Adrenal gland (tissue), 19 donors: ENCODE data around the gene TRIM63. TPM values are rescaled to one million over a fixed set of nuclear protein-coding genes. Genes with fewer than 3 reads are reported as not detected.

Source experiments
- DNase-seq, 7 donors: peaks; one replicate each; pipeline ENCODE4 v3.0.0-alpha.2; 2019 to 2020
- H3K27ac ChIP-seq, 5 donors: fragments of 200-600 bp; sonication (generic) in 4 of 5; 1 replicate in 3 of 5; 2 replicates in 2 of 5; pipeline versions ENCODE4 v1.5.1 to v1.8.0; 2016 to 2020; ENCODE audit warnings: mild to moderate bottlenecking in 1 of 5
- H3K27me3 ChIP-seq: fragments of 200-600 bp; 2 replicates; pipeline ENCODE4 v1.8.0; 2021
- H3K36me3 ChIP-seq, 2 donors: fragments of 200-600 bp; replicated peaks in 1 of 2; 1 replicate in 1 of 2; 2 replicates in 1 of 2; pipeline versions ENCODE4 v1.5.1 to v1.8.0; 2018 to 2022
- H3K4me1 ChIP-seq, 2 donors: fragments of 200-600 bp; replicated peaks in 1 of 2; 1 replicate in 1 of 2; 2 replicates in 1 of 2; pipeline versions ENCODE4 v1.5.1 to v1.8.0; 2018 to 2021
- H3K4me3 ChIP-seq, 4 donors: fragments of 200-600 bp; sonication (generic) in 3 of 4; one replicate each; pipeline ENCODE4 v1.5.1; 2016 to 2018
- H3K9me3 ChIP-seq, 3 donors: fragments of 200-600 bp; sonication (generic) in 1 of 3; replicated peaks in 1 of 3; 1 replicate in 2 of 3; 2 replicates in 1 of 3; pipeline versions ENCODE4 v1.5.1 to v1.8.0; 2016 to 2021
- POLR2A ChIP-seq, 2 donors: fragments of 450-650 bp; IDR thresholded peaks; one replicate each; pipeline ENCODE4 v1.6.1; 2017; ENCODE audit warnings: antibody characterized with exemption in 2 of 2, mild to moderate bottlenecking in 2 of 2, moderate library complexity in 1 of 2
- WGBS, 4 donors: extraction: QIAGEN DNeasy Blood & Tissue Kit in 2 of 4; methylation state at CpG; one replicate each; pipeline versions ENCODE4 v1.1.5 to v1.1.7; 2013 to 2017; 5-methylcytosine and 5-hydroxymethylcytosine counted together
- intact Hi-C, 2 donors: fragments of 100-400 bp; cut with DNase I; formaldehyde crosslinking; loops; one replicate each; pipeline versions ENCODE4 v1.14.1 to v1.15.0; 2022 to 2023
- long read RNA-seq, 10 donors: library from polyadenylated mRNA in 3 of 10; unstranded in 2 of 10; stranded (forward) in 1 of 10; transcript quantifications; one replicate each; pipeline ENCODE4 v2.0.0 and lab custom pipeline, GENCODE V29; 2021 to 2026
- polyA plus RNA-seq, 3 donors: library from polyadenylated mRNA; stranded (reverse); fragments of 200-250 nt in 2 of 3; fragments of 350-450 nt in 1 of 3; fragmentation: Illumina TruSeq in 1 of 3; extraction: RNeasy Lipid Tissue Mini Kit (QIAGEN cat#74804) in 1 of 3; gene quantifications; one replicate each; pipeline ENCODE4 v1.2.3, GENCODE V29; 2013 to 2014
- total RNA-seq, 9 donors: library from RNA; depleted of rRNA in 4 of 9; stranded (reverse); fragments of >200 nt in 4 of 9; fragments of 120-200 nt in 1 of 9; fragmentation: NEBNext Ultra II Directional in 1 of 9; extraction: Animal tissue kit (Norgen Biotek cat#: 25700) in 1 of 9; gene quantifications; one replicate each; pipeline versions ENCODE4 v1.1.0 to v1.2.4, GENCODE V29; 2013 to 2023
- TF ChIP-seq, protein P1 (sequence below), 6 experiments: fragments of 450-650 bp in 4 of 6; fragments of 200-600 bp in 2 of 6; sonication (generic) in 1 of 6; IDR thresholded peaks; 1 replicate in 5 of 6; 2 replicates in 1 of 6; pipeline versions ENCODE4 v1.5.1 to v1.8.0; 2016 to 2021; ENCODE audit warnings: antibody characterized with exemption in 6 of 6, mild to moderate bottlenecking in 2 of 6, moderate library complexity in 1 of 6
- donor health status: healthy with polysubstance abuse.
- donor health status: Bipolar disorder and iron deficiency.
- donor health status: DM: yes; HTN: yes; CAD: no.
- donor health status: DM: no; HTN: no; CAD: no.
- donor health status: DM: no; HTN: no; CAD: no.
- donor health status: DM: yes; HTN: yes; CAD: no.

The TRIM63 gene
- 1 to 10 TPM in 1 of 9 donors, under 1 TPM in 2, not detected in 6; 0.06 to 4.6 (median 0.18) TPM for total RNA-seq
- under 1 TPM in 2 of 3 donors, not detected in 1; 0.16 to 0.24 TPM for polyA plus RNA-seq
- long read RNA-seq, donor 1: 0 reads
- long read RNA-seq, donor 2: 0 reads
- long read RNA-seq, donor 3: 0 reads
- long read RNA-seq, donor 4: 0 reads
- long read RNA-seq, donor 5: 0 reads
- long read RNA-seq, donor 6: 0 reads
- long read RNA-seq, donor 7: 0 reads
- long read RNA-seq, donor 8: 0 reads
- long read RNA-seq, donor 9: 0 reads
- long read RNA-seq, donor 10: 0 reads

DNA sequence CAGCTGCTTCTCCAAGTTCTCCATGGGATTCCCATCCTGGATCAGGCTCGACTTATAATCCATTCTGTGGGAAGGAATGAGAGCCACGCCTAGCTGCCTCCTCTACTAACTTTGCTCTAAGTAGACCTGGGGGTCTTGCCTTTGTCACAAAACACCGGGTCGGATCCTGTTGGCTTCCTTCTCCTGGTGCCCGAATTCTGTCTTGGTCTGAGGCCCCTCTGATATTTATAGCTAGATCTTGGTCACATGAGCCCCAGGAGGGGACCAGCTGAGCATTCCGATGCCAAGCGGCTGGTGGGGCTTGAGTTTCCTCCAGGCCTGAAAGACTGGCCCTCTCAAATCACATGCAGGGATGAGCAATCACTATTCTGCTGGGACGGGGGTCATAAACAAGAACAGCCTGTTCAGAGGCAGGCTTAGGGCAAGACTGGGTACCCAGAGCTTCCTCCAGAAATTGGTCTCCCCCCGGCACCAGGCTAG lies at the start of gene TRIM63:
TSS of gene TRIM63 (minus strand) at position 199 of the 480 bp plus-strand sequence. CDS start at position 63, 136 bp downstream.
- H3K4me3 ChIP-seq: no peak within 1 kb of the TSS

GRCh38 chr1:26114165-26114927 lies 46.9 kb upstream of the TRIM63 start:
- DNase-seq: no peak
- TF ChIP-seq POLR2A (IDR thresholded peaks at IDR 0.05): no peak
- TF ChIP-seq, protein P1, sequence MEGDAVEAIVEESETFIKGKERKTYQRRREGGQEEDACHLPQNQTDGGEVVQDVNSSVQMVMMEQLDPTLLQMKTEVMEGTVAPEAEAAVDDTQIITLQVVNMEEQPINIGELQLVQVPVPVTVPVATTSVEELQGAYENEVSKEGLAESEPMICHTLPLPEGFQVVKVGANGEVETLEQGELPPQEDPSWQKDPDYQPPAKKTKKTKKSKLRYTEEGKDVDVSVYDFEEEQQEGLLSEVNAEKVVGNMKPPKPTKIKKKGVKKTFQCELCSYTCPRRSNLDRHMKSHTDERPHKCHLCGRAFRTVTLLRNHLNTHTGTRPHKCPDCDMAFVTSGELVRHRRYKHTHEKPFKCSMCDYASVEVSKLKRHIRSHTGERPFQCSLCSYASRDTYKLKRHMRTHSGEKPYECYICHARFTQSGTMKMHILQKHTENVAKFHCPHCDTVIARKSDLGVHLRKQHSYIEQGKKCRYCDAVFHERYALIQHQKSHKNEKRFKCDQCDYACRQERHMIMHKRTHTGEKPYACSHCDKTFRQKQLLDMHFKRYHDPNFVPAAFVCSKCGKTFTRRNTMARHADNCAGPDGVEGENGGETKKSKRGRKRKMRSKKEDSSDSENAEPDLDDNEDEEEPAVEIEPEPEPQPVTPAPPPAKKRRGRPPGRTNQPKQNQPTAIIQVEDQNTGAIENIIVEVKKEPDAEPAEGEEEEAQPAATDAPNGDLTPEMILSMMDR (IDR thresholded peaks at IDR 0.05): no peak
- Histone ChIP-seq H3K36me3 (peaks cover 0 to 36% of the 10 kb centered on the region in 2 donors), H3K27ac (no peak overlapping the region), H3K9me3 (no peaks in the 10 kb centered on the region), H3K4me1 (peaks cover 0 to 21% of the 10 kb centered on the region in 2 donors), H3K27me3 (no peaks in the 10 kb centered on the region), H3K4me3 (no peak overlapping the region)
- WGBS, 4 donors: 74 to 80% (median 78%) methylated on average over 12 of the region's 12 CpGs
- intact Hi-C loops: no loop called here

More for the DNA sequence above, at the start of gene TRIM63:
- Histone ChIP-seq H3K27ac (no peak within 1 kb of the TSS), H3K4me1 (no peaks in the 10 kb centered on the region), H3K27me3 (peaks cover 24% of the 10 kb centered on the region), H3K9me3 (no peaks in the 10 kb centered on the region), H3K36me3 (no peaks in the 10 kb centered on the region)
- intact Hi-C loops: no loop called here
- DNase-seq: no peak
- TF ChIP-seq, protein P1 (IDR thresholded peaks at IDR 0.05): no peak
- no peak for TF ChIP-seq POLR2A (IDR thresholded peaks at IDR 0.05)
- WGBS, 4 donors: 61 to 75% (median 69%) methylated on average over 6 to 9 of the region's 9 CpGs

GRCh38 chr1:26112407-26112775 lies 45.0 kb upstream of the TRIM63 start:
- peaks cover 0 to 20% of the 10 kb centered on the region in 2 donors for H3K36me3 ChIP-seq
- peak overlapping the region; percentile 83 to 94 (median 90) for H3K4me3 ChIP-seq
- WGBS, 4 donors: 2 to 6% (median 3%) methylated on average over 7 to 9 of the region's 9 CpGs
- DNase-seq: peak in 1 of 7 donors; percentile 28
- H3K27ac ChIP-seq: peak overlapping the region; percentile 86 to 99 (median 94)
- intact Hi-C loops: no loop called here
- H3K9me3 ChIP-seq: no peaks in the 10 kb centered on the region
- peaks cover 0 to 21% of the 10 kb centered on the region in 2 donors for H3K4me1 ChIP-seq
- TF ChIP-seq, protein P1 (IDR thresholded peaks at IDR 0.05): no peak
- TF ChIP-seq POLR2A (IDR thresholded peaks at IDR 0.05): no peak
- no peaks in the 10 kb centered on the region for H3K27me3 ChIP-seq
